Activated CD4-positive, CD25-positive, alpha-beta regulatory T cell treated with anti-CD3 and anti-CD28 coated beads, Interleukin-2, amount 50 U/mL, for 24 hours (primary cell): Measurements from ENCODE around the gene MYCL.

Source experiments
- ATAC-seq, 2 donors: fragments of 150-1000 bp; cut with Tn5 transposase; one replicate each; pipeline ENCODE4 v1.10.0; 2021; ENCODE audit warnings: mild to moderate bottlenecking in 1 of 2, moderate library complexity in 1 of 2

Gene MYCL, protein sequence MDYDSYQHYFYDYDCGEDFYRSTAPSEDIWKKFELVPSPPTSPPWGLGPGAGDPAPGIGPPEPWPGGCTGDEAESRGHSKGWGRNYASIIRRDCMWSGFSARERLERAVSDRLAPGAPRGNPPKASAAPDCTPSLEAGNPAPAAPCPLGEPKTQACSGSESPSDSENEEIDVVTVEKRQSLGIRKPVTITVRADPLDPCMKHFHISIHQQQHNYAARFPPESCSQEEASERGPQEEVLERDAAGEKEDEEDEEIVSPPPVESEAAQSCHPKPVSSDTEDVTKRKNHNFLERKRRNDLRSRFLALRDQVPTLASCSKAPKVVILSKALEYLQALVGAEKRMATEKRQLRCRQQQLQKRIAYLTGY

DNA sequence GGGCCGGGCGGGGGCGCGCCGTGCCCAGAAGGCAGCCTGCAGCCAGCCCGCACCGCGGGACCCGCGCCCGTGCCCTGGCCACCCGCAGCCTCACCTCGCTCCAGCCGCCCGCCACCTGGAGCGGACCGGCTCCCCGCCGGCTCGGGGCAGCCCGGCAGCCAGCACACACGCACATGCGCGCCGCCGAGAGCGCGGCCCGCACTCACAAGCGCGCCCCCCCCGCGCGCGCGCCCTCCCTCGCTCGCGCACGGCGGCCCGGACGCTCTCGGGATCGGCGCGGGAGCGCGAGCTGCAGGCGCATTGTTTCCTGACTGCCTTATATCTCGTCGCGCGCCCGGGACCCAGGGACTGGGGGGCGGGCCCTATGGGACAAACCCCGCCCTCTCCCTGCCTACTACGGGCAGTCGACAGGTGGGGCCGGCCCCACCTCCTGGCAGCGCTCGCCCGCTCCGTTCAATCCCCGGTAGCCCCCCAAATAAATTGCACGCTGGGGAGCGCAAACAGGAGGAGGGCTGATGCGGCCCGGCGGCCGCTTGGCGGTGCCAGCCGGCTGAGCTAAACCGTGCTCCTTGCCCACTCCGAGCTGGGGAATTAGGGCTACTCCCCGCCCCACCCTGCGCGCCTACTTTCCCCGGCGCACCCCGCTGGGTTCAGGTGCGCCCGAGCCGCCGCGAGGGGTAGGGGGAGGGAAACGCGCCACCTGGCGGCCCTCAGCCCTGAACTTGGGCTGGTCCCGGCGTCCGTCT, at the start of gene MYCL:
TSS of gene MYCL (minus strand) at position 204 of the 746 bp plus-strand sequence. CDS start 483 bp downstream, outside the sequence.
- ATAC-seq, result peak; percentile 78 to 80

- ATAC-seq, result no peak
Observed at GRCh38 chr1:39949891-39950290, 48.2 kb upstream of the MYCL start.

GRCh38 chr1:39947260-39947659, 45.5 kb upstream of the MYCL start:
- ATAC-seq, result no peak

- no peak for ATAC-seq
Observed at GRCh38 chr1:39946216-39946615, 44.5 kb upstream of the MYCL start.

DNA sequence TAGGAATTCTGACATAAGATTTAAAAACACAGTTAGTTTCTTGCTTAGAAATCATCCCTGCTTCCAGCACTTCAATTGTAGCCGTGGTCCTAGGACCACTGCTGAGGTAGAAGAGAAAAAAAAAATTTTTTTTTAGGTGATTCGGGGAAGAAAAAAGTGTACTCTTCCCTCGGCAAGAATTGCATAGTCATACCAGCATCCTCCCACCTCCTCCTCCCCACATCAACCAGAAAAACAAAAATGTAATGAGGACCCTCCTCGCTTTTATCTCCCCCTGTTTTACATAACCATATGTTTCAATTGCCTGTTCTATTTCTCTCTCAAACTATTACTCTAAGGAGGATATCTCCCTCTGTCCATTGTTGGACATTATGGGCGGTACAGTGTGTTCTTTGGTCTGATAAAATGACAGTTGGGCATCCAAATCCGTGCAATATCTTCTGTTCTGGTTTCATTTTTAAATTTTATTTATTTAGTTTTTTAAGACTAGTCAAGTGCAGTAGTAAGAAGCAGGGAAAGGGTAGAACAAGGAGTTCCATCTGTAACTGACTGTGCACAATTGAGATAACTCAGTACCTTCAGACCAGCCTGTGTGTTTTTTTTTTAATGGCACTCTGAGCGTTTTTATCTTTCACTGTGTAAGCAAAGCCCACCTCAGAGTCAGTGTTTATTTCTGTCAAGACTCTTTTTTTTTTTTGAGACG, 42.8 kb upstream of the MYCL start:
- ATAC-seq, result no peak

DNA sequence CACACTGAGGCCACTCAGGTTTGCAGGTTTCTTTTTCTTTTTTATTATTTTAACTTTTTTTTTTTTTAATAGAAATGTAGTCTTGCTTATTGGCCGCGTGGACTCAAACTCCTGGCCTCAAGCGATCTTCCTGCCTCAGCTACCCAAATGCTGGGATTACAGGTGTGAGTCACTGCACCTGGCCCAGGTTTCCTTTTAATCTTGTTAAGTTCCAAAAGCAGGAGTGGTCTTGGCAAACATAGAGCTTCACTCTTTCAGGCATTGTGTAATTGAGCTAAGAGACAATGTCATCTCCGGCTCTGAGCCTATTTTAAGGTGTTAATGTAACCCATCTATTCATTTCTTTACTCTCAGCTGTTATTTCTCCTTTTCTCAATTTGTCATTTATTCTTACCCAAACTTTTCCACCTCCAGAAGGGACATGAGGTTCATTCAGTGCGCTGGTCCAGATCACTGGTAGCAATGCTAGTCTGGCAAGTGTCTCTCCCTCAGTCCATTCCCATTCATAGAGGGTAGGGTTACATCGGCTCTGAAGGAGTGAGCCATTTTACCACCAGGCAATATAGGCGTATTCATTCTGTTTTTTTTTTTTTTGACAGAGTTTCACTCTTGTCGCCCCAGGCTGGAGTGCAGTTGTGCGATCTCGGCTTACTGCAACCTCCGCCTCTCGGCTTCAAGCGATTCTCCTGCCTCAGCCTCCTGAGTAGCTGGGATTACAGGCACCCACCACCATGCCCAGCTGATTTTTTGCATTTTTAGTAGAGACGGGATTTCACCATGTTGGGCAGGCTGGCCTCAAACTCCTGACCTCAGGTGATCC, 42.0 kb upstream of the MYCL start:
- ATAC-seq, result no peak

DNA sequence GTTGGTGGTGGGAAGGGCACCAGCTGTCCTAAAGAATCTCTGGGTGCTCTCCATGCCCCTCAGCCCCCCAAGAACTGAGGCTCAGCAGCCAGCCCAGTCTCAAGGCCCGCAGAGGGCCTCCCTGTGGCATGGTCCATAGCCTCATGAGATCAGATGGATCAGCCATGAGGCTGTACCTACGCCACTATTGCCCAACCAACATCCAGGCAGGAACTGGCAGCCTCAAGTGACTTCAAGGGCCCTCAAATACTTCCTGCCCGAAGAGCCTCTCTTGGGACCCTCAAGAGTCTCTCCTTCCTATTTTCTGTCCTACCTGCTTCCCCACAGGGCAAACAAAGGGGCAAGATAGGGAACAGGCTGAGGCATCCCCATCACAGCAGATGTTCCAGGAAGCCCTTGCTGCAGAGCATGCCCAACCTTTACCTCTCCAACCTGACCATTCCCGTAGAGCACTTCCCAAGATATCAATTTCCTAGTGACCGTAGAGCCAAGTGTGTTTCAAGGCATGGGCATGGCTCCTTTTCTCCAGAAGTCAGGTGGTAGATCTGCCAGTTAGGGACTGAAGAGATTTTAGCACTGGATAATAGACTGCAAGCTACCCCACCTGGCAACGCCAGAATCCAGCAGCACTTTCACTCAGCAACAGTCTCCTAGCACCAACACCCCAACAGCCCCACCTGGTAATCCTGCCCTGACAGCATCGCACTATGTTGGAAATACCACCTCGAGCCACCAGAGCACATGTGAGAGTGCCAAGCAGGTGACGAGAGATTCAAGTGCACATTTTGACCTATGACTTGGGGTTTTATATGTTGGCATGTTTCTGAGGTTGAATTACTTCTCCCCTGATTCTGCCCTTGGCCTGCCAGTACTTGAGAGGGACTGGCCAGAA, 39.5 kb upstream of the MYCL start:
- no peak for ATAC-seq

DNA sequence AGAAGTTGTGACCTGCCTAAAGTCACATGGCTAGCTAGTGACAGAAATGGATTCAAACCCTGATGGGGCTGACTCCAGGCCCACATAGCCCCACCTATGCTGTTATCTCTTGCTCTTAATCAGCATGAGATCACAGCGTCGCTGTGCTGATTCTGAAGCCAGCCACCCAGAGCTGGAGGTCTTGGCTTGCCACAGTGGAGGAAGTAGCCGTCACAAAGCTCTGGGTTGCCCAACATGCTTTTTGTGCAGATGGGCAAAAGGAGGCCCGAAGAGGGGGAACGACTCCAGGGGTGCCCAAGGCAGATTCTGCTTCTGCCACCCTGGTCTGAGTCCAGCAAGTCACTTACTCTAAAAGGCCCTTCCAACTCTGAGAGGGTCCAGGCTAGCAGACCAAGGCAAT, 38.5 kb upstream of the MYCL start:
- no peak for ATAC-seq

- no peak for ATAC-seq
Observed at GRCh38 chr1:39938856-39939255, 37.1 kb upstream of the MYCL start.

DNA sequence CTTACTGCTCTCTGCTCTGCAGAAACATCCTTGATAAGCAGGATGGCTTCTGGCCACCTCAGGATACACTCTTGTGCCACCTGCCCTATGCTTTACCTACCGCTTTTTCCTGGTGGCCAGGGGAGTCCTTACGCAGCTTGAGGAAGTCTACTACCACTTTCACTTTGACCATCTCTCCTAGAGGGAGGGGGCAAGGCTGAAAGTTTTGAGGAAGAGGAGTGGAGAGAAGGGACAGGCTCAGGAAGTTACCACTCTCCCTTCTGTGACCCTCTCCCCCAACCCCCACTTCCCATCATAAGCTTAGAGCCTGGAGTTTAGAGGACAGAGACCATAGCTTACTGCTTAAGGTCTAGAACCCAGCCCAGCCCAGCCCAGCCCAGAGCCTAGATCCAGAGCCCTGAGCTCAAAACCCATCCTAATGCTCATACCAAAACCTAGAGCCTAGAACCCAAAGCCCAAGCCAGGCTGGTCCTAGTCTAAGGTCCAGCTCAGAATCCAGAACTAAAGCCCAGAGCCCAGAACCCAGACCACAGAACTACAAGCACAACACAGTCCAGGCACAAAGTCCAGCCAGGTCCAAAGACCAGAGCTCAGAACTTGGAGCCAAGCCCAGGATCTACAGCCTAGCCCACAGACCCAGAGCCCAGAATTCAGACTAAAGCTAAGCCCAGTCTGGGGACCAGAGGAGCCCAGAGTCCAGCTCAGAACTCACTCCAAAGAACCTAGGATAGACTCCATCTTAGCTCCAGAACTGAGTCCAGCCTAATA, 35.2 kb upstream of the MYCL start:
- ATAC-seq, result no peak

GRCh38 chr1:39933956-39934941, 32.5 kb upstream of the MYCL start:
- ATAC-seq, result no peak

DNA sequence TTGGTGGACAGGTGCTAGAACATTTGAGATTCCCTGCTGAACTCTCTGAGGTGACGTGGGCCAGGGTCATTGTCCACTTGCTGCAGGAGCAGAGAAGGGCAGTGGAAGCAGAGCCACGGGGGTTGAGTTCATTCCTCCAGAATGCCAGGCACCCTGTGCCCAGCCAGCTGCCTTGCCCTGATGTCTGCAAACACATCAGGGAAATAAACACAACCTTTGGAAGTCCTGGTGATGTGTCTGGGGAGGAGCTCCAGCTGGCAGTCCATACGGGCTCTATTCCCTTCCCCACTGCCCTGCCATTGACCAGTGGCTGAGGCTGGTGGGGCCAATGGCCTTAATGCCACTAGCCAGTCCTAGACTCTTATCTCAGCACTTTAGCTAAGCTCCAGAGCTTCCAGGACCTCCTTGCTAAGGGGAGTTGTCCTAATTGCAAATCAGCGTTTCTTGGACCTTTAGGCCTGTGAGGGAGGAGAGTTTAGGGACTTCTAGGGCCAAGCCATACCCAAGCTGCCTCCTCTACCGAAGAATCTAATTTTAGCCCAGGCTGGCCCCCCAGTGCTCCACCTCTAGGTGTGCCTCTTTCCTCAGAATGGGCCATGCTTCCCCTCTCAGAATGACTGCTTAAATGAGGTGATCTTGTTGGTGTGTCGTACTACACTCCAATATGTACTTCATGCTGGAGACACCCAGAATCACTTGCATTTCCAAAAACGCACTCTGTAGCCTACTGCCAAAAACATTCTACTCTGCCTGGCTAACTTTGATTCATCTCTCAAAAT, 27.3 kb upstream of the MYCL start:
- ATAC-seq, result no peak

DNA sequence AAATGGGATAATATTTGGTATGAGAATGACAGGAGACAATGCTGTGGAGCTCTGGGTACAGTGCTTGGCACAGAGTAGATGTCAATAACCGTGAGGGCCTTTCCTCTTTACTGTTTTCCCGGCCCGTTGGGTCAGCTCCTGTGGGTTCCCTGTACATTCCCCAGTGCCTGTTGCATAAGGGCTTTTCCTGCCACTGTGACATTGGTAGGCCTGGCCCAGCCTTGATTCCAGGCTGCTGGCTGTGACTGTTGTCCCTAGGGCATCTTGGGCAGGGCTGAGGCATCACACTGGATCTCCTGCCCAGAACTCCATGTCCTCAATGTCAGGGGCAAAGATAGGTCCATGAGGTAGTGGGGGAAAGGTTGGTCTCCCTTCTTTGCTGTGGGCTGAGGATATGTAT, 25.8 kb upstream of the MYCL start:
- ATAC-seq, result no peak

- no peak for ATAC-seq
Observed at GRCh38 chr1:39926820-39927219, 25.1 kb upstream of the MYCL start.

- ATAC-seq, result no peak
Observed at GRCh38 chr1:39926343-39926793, 24.7 kb upstream of the MYCL start.

- no peak for ATAC-seq
Observed at GRCh38 chr1:39925721-39926342, 24.1 kb upstream of the MYCL start.

- no peak for ATAC-seq
Observed at GRCh38 chr1:39922251-39922688, 20.6 kb upstream of the MYCL start.

DNA sequence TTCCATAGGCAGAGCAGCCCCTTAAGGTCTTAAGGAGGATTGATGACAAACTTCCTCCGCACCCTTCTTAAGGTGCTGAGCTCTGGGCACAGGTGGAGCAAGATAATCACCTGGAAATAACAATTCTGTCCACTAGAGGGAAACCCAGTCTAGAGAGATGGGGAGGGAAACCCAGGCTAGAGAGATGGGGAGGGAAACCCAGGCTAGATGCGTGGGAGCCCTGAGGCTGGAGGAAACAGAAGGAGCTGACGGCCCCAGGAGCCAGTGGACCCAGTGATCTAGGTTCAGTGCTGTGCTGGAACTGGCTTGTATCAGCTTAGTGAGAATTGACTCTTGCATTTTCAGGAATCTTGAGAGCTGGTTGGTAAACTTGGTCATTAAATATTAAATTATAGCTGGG, 17.8 kb upstream of the MYCL start:
- ATAC-seq, result peak; percentile 79 to 93
